HG02678 (cell line): Measurements from ENCODE around the gene DDX28.
"Not testable (repeated sequence)": the region's sequence is repeated elsewhere in the genome, so short reads cannot be mapped to it uniquely, and the experiment has no call there.

Experiments
- ATAC-seq: cut with Tn5 transposase; IDR thresholded peaks from one replicate; pipeline ENCODE4 v1.9.1; 2021; ENCODE audit warnings: mild to moderate bottlenecking, moderate library complexity; ENCODE audit not compliant: unreplicated experiment

Gene DDX28

DNA sequence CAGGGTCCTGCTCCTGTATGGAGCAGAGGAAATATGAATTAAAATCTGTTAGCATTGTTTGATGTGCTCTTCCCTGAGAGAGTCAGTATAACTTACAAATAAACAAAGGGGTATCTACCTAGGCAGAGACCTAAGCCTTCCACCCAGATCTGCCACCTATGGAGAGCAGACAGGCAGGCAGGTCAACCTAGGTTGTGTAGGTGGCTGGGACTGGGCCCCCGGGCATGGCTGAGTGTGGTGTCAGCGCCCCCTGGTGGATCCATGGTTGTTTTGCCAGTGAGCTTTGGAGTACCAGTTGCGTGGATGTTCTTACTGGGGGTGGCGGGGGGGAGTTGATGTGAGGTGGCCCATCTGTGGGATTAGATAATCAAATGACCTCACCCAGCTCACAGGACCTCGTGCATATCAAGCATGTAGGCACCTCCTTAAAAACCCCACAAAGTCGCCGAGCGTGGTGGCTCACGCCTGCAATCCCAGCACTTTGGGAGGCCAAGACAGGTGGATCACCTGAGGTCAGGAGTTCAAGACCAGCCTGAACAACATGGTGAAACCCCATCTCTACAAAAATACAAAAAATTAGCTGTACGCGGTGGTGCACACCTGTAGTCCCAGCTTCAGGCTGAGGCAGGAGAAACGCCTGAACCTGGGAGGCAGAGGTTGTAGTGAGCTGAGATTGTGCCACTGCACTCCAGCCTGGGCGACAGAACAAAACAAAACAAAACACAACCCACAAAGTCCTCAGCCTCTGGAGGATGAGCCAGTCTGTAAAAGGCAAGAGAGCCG is 17.7 kb upstream of the DDX28 start:
- ATAC-seq: peak; percentile 73

DNA sequence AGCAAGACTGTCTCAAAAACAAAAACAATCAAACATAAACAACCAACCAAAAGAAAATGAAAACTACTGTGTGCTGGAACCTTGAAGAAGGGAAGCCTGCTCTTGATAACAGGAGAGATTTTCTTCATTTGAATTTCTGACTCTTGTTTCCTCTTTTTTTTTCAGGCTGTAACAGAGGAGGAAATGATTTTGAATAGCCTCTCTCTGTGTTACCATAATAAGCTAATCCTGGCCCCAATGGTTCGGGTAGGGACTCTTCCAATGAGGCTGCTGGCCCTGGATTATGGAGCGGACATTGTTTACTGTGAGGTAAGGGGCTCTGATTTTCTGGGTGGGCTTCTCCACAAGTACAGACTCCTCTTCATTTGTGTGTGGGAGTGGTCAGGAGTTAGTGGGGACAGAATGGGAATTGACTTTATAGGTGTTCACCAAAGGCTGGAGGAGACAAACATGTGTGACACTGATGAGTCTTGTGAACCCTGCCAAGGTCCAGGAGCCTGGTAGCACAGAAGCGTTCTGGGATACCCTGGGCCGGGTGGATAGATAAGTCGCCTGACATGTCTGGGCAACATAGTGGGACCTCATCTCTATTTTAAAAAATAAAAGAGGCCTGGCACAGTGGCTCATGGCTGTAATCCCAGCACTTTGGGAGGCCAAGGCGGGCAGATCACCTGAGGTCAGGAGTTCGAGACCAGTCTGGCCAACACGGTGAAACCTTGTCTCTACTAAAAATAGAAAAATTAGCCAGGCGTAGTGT is 15.0 kb upstream of the DDX28 start:
- no peak for ATAC-seq

DNA sequence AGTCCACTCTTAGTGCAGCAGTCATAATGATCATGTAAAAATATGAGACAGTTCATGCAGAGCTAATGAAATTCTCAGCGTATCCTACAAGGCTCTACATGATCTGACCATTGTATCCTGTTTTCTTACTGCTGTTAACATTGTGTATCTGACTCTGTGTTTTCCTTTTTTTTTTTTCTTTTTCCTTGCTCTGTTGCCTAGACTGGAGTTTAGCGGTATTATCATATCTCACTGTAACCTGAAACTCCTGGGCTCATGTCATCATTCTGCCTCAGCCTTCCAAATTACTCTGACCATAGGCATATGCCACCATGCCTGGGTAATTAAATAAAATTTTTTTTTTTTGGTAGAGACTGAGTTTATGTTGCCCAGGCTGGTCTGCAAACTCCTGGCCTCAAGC is 12.2 kb upstream of the DDX28 start:
- ATAC-seq: no peak

DNA sequence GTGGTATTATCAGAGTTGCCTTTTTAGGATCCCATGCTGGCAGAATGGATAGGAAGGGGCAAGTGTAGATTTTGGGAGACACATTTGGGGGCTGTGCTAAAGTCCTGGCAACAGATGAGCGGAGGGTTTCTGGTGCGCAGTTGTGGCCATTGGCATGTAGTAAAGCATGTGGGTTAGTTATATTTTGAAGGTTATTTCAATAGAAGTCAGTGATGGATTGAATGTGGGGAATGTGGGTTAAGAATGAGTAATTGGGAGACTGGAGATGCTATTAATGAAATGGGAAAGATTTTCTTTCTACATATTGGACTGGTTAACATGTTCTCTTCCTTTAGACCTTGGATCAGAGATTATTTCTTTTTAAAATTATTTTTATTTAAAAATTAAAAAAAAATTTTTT is 10.1 kb upstream of the DDX28 start:
- no peak for ATAC-seq

DNA sequence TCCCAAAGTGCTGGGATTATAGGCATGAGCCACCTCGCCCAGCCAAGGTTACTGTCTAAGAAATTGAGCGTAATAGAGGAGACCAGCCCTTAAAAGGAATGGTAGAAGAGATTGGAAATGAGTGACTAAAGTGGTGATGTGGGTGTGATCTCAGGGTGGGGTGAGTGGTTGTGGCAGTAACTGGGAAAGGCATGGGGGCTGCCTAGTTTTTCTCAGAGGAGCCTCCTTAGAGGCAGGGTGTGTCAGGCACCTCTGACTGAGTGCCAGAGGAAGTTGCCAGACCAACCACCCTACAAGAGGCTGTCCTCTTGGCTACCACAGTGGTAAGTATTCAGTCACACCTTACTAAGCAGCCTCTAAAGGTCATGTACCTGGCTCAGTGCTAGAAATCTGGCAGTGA is 8.9 kb upstream of the DDX28 start:
- ATAC-seq: no peak

DNA sequence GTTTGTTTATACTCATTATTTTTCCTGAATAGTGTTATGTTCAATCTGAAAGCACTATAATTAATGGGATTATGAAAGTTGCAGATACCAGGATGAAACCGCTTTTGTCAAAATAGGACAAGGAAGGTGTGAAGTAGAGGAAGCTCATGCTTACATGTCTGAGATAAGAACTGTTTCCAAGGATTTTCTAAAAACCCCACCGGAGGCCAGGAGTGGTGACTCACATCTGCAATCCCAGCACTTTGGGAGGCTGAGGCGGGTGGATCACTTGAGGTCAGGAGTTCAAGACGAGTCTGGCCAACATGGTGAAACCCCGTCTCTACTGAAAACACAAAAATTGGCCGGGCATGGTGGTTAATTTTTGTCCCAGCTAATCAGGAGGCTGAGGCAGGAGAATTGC is 7.1 kb upstream of the DDX28 start:
- not testable (repeated sequence) for ATAC-seq

DNA sequence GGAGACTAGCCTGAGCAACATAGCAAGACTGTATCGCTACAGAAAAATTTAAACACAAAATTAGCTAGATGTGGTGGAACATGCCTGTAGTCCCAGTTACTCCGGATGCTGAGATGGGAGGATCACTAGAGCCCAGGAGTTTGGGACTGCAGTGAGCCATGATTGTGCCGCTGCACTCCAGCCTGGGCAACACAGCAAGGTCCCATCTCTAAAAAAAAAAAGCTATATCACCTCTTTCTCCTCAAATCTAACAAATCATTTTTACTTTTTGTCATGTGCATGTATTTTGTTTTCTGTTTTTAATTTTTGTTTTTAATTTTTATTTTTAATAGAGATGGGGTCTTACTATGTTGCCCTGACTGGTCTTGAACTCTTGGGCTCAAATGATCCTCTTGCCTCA is 6.0 kb upstream of the DDX28 start:
- ATAC-seq: no peak

DNA sequence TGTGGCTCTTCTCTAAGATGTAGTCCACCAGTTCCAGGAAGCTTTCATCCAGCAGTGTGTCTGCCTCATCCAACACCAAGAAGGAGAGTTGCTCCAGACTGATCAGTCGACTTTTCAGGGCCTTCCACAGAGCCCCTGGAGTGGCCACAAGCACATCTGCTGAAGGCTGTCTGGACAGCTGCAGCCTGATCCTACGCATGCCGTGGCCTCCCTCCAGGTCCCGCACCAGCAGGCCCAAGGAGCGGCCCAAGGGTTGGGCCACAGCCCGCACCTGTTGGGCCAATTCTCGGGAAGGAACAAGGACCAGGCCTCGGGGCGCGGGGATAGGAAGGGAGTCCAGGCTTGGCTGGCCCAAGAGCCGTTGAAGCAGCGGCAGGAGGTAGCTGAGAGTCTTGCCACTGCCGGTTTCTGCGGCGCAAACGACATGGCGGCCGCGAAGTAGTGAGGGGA is 729 bp downstream of the DDX28 start:
- ATAC-seq: peak; percentile 8

DNA sequence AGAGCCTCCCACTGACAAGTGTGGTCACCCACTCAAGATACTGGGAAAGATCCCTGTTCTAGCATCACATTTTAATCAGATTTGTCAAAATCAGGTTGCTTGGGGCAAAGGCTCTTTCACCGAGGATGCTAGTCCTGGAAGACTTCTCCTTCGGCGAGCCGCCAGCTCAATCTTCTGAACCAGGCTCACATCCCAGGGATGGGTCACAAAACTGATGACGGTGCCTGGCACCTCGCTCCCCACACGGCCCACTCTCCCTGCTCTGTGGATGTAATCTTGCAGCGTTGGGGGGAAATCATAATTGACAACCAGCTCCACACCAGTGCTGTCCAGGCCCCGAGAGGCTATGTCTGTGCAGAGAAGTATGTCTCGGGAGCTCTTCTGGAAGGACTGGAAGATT is 1.5 kb downstream of the DDX28 start:
- no peak for ATAC-seq

DNA sequence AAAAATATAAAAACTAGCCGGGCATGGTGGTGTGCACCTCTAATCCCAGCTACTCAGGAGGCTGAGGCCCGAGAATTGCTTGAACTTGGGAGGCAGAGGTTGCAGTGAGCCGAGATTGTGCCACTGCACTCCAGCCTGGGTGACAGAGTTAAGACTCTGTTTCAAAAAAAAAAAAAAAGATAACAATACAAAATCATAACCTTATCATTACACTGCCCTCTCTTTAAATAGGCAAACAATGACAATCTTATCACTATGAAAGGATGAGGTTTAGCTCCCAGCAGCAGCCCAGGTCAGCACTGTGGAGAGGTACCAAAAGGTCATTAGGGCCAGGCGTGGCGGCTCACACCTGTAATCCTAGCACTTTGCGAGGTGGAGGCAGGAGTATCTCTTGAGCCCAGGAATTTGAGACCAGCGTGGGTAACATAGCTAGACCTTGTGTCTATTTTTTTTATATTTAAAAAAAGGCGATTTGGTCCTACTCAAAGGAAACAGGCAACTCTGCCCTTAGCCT is 3.8 kb downstream of the DDX28 start:
- no peak for ATAC-seq

DNA sequence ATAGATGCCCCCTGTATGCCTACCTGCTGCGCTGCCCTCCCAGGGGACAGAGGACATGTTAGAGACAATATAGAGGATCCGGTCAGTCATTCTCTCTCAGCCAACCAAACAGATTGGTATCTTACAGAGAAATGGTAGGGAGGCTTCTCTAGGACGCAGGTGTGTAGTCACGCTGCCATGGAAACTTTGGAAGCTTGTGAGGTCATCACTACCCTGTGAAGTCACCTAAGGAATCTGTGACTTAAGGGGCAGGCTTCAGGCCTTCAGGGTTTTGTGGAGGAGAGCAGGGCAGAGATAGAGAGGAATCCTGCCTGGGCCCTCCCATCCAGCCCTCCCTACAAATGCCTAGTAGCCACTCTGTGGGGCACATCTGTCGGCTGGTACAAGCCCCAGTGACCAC is 7.4 kb downstream of the DDX28 start, which contains the start of gene DPEP2NB:
Gene DPEP2NB (minus strand): TSS at position 231 of the 400 bp plus-strand sequence. CDS start 141 bp downstream, at position 90.
- ATAC-seq: no peak

DNA sequence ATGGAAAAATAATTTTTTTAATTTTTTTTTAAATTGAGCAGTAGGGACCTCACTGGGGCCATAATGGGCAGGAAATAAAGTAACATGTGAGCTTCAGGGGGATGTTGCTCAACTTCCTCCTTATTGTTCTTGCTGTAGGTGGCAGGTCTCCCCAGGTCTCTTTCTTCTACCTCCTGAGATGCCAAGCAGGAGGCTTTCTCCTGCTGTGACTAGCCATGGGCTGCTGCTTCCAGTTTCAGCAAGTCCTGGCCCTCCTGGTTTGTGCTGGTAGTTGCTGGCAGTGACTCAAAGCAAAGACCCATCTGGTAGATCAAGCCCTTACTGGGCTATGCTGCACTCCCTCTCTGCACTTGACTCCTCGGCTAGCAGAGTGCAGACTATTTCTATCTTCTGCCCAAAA is 9.6 kb downstream of the DDX28 start:
- no peak for ATAC-seq

DNA sequence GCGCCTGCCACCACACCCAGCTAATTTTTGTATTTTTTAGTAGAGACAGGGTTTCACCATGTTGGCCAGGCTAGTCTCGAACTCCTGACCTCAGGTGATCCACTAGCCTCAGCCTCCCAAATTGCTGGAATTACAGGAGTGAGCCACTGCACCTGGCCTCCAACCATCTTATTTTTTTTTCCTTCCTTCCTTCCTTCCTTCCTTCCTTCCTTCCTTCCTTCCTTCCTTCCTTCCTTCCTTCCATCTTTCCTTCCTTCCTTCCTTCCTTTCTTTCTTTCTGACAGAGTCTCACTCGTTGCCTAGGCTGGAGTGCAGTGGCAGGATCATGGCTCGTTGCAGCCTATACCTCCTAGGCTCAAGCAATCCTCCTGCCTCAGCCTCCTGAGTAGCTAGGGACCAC is 13.2 kb downstream of the DDX28 start:
- ATAC-seq: not testable (repeated sequence)

DNA sequence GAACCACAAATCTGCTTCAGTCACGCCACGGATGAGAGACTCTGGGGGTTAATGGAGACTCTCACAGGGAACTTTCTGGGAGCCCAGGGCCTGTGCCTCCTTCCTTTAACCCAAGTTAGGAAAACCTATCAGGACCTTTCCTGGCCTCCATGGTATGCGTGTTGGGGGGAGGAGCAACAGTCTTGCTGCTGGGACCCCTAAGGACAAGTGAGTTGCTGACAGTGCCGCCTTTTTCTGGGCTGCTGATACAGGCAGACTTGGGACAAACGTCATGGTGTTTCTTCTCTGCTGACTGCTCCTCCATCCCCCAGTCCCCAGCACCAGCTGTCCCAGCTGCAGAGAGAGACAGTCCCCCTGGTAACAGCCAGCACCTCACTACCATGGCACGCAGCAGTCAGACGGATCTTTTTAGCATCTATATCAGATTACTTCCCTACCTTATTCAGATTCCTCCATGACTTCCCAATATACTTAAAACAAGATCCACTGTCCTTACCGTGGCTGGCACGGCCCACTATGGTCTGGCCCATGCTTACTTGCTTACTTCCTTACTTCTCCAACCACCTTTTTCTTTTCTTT is 13.8 kb downstream of the DDX28 start:
- no peak for ATAC-seq

DNA sequence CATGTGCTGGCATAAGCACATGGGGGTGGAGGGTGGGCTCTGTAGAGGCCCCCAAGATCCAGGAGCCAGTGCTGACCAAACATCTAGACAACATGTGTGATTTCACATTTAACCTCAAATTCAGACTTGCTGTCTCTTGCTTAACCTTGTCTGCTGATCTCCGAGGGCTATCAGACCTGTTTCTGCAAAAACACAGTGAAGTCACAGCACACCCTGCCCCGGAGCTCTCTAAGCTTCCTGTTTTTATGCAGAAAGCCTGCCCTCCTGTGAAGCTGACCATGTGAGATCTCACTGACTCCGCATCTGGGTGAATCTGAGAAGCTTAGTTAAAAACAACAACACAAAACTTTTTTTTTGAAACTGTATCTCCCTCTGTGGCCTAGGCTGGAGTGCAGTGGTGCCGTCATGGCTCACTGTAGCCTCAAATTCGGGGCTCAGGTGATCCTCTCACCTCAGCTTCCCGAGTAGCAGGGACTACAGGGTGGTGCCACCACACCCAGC is 17.2 kb downstream of the DDX28 start:
- ATAC-seq: no peak

DNA sequence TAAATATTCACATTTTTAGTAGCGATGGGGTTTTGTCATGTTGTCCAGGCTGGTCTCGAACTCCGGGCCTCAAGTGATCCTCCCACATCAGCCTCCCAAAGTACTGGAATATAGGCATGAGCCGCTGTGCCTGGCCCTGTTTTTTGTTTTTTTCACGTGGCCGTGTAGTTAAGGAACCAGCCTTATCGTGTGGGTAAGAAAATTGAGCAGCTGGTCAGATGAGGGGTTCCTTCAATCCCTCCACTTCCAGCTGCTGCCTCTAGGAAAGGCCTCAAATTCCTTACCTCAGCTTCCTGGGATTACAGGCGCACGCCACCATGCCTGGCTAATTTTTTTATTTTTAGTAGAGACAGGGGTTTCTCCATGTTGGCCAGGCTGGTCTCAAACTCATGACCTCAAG is 17.8 kb downstream of the DDX28 start:
- no peak for ATAC-seq

DNA sequence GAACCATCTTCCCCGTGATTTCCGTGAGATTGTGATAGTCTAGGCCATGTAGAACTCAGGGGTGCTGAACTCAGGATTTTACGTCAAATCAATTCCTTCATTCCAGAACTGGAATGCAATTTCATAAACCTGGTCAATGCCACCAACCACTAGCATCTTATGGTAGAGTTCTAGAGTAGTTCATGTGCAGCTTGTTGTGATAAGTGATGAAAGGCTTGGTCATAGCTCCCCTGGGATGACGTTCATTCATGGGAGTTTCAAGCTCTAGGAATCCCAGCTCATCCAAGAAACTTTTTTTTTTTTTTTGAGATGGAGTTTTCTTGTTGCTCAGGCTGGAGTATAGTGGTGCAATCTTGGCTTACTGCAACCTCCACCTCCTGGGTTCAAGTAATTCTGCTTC is 20.0 kb downstream of the DDX28 start:
- no peak for ATAC-seq

DNA sequence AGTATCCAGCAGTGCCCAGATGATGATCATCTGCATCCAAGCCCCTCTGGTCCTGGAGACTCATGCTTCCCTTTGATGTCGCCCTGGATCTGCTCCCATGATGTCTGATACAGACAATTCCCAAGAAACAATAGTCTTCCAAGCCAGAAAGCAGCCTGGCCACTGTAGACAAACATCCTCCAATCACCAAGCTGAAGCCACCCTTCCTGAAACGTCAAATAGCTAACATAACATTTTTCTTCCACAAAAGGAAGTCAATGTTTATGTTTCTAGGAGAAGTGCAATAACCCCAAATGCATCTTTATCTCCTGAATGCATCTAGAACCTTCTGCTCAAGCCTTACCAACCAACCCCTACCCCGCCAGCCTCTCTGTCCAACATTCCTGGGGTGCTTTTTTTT is 22.6 kb downstream of the DDX28 start:
- no peak for ATAC-seq

DNA sequence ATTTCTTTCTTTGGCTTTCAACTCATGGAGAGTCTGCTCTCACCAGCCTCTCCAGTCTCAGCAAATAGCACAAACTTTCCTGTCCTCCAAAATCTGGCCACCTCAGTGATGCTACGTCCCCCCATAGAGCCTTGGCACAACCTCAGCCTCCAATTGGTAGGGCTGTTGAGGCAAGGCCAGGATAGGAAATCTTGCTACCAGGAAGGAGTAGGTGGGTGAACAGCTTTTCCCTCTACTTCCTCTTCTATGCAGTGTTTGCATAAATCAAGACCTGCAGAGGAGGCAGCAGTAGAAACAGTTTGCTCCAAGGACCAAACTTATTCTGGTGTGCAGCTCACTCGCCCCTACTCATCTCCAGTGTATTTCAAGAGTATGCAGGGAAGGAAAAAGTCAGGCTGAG is 23.0 kb downstream of the DDX28 start:
- no peak for ATAC-seq

DNA sequence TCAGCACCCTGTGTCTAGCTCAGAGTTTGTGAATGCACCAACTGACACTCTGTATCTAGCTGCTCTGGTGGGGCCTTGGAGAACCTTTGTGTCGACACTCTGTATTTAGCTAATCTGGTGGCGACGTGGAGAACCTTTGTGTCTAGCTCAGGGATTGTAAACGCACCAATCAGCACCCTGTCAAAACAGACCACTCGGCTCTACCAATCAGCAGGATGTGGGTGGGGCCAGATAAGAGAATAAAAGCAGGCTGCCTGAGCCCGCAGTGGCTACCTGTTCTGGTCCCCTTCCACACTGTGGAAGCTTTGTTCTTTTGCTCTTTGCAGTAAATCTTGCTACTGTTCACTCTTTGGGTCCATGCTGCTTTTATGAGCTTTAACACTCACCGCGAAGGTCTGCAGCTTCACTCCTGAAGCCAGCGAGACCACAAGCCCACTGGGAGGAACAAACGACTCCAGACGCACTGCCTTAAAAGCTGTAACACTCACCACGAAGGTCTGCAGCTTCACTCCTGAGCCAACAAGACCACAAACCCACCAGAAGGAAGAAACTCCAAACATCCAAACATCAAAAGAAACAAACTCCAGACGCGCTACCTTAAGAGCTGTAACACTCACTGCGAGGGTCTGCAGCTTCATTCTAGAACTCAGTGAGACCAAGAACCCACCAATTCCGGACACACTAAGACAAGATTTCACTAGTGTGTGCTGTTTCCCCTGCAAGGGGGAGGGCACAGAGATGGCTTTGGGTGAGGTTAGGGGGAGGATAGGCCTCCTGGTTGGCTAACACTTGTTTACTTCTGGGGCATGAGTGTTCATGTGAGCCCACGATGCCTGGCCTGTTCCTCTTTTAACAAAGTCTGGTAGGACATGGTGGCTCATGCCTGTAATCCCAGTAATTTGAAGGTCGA is 24.0 kb downstream of the DDX28 start, which contains the start of gene DPEP2:
Gene DPEP2 (minus strand): TSS at position 706 of the 910 bp plus-strand sequence. CDS start 6,272 bp downstream, outside the sequence.
- not testable (repeated sequence) for ATAC-seq
